NCI-H82 treated with DMSO at 0.1 percent for 48 hours (cell line): ENCODE results near the gene FMN1.
"Not testable (repeated sequence)": the region's sequence is repeated elsewhere in the genome, so short reads cannot be mapped to it uniquely, and the experiment has no call there.

Experiments
- DNase-seq: peaks from one replicate; lab custom pipeline; 2025; ENCODE audit not compliant: unreplicated experiment; lab: John Stamatoyannopoulos, UW

Gene FMN1

GRCh38 chr15:33098094-33099058 is 96.1 kb downstream of the FMN1 start:
- no peak for DNase-seq

GRCh38 chr15:33096134-33096533 is 98.4 kb downstream of the FMN1 start:
- no peak for DNase-seq

GRCh38 chr15:33095641-33096040 is 98.9 kb downstream of the FMN1 start:
- DNase-seq, result no peak

- DNase-seq, result no peak
These were observed 100.2 kb downstream of the FMN1 start for GRCh38 chr15:33094336-33094735.

GRCh38 chr15:33093222-33093621 is 101.3 kb downstream of the FMN1 start:
- DNase-seq, result no peak

- no peak for DNase-seq
These were observed 102.4 kb downstream of the FMN1 start for GRCh38 chr15:33091983-33092693.

- peak; percentile 83 for DNase-seq
These were observed 104.4 kb downstream of the FMN1 start for GRCh38 chr15:33089878-33090757.

GRCh38 chr15:33089165-33089877 is 105.2 kb downstream of the FMN1 start:
- no peak for DNase-seq

GRCh38 chr15:33086500-33087121 is 107.9 kb downstream of the FMN1 start:
- no peak for DNase-seq

- no peak for DNase-seq
These were observed 109.9 kb downstream of the FMN1 start for GRCh38 chr15:33084661-33085060.

- DNase-seq, result no peak
These were observed 111.1 kb downstream of the FMN1 start for GRCh38 chr15:33083232-33084081.

- no peak for DNase-seq
These were observed 114.5 kb downstream of the FMN1 start for GRCh38 chr15:33080006-33080405.

- no peak for DNase-seq
These were observed 115.9 kb downstream of the FMN1 start for GRCh38 chr15:33078607-33079006.

- no peak for DNase-seq
These were observed 117.6 kb downstream of the FMN1 start for GRCh38 chr15:33076937-33077336.

- no peak for DNase-seq
These were observed 119.6 kb downstream of the FMN1 start for GRCh38 chr15:33074942-33075341.

GRCh38 chr15:33074212-33074611 is 120.3 kb downstream of the FMN1 start:
- DNase-seq, result no peak

GRCh38 chr15:33071451-33071850 is 123.1 kb downstream of the FMN1 start:
- no peak for DNase-seq

- not testable (repeated sequence) for DNase-seq
These were observed 124.6 kb downstream of the FMN1 start for GRCh38 chr15:33069903-33070302.

GRCh38 chr15:33069161-33069560 is 125.4 kb downstream of the FMN1 start:
- no peak for DNase-seq
